Fibroblast of mammary gland (primary cell): ENCODE measurements around the gene ATRN.
A peak's percentile ranks its signal among the peaks of the same experiment; 100 is the strongest.

Experiments
- DNase-seq: peaks from one replicate; pipeline ENCODE4 v3.0.0-alpha.2; 2010; ENCODE audit warnings: low read depth
- H3K4me3 ChIP-seq: 2 replicates; pipeline ENCODE4 v1.5.1; 2011; ENCODE audit warnings: low read depth, mild to moderate bottlenecking, low read length, moderate library complexity; ENCODE audit not compliant: control insufficient read depth
- CTCF ChIP-seq: conservative IDR thresholded peaks from 2 replicates; pipeline ENCODE4 v1.5.1; 2011; ENCODE audit warnings: low read depth, low read length, inconsistent platforms; ENCODE audit not compliant: control insufficient read depth, insufficient read depth

ATRN gene

GRCh38 chr20:3452690-3453089, 18.1 kb upstream of the ATRN start:
- no peak for TF ChIP-seq CTCF
- no peak overlapping the region for H3K4me3 ChIP-seq
- DNase-seq, result no peak

GRCh38 chr20:3454831-3455230, 16.0 kb upstream of the ATRN start:
- no peak for TF ChIP-seq CTCF
- DNase-seq, result no peak
- H3K4me3 ChIP-seq, result no peak overlapping the region

- no peak for TF ChIP-seq CTCF
- H3K4me3 ChIP-seq, result no peak overlapping the region
- DNase-seq, result no peak
Measured at GRCh38 chr20:3456648-3457047, 14.2 kb upstream of the ATRN start.

- H3K4me3 ChIP-seq, result no peak overlapping the region
- no peak for DNase-seq
- no peak for TF ChIP-seq CTCF
Measured at GRCh38 chr20:3459881-3460307, 10.9 kb upstream of the ATRN start.

- no peak overlapping the region for H3K4me3 ChIP-seq
- DNase-seq, result peak; percentile 35
- no peak for TF ChIP-seq CTCF
Measured at GRCh38 chr20:3461211-3461771, 9.5 kb upstream of the ATRN start.

DNA sequence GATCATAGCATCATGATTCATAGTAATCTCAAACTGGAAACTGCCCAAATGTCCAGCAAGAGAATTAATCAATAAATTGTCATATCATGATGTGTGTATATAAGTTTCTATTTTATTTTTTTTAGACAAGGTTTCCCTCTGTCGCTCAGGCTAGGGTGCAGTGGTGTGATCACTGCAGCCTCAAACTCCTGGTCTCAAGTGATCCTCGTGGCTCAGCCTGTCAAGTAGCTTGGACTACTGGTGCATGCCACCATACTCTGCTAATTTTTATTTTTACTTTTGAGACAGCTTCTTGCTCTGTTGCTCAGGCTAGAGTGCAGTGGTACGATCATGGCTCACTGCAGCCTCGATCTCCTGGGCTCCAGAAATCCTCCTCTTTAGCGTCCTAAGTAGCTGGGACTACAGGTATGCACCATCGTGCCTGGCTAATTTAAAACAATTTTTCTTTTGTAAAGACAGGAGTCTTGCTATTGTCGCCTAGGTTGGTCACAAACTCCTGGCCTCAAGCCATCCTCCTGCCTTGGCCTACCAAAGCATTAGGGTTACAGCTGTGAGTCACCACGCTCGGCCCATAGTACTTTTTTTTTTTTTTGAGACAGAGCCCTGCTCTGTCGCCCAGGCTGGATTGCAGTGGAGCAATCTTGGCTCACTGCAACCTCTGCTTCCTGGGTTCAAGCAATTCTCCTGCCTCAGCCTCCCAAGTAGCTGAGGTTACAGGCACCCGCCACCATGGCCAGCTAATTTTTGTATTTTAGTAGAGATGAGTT, 8.7 kb upstream of the ATRN start:
- TF ChIP-seq CTCF, result no peak
- no peak overlapping the region for H3K4me3 ChIP-seq
- peak; percentile 25 for DNase-seq
